Esophagus muscularis mucosa (tissue), 4 donors: ENCODE measurements around the gene CLCN3. TPM values are rescaled to one million over a fixed set of nuclear protein-coding genes. Genes with fewer than 3 reads are reported as not detected.
"Not testable (repeated sequence)": the region's sequence is repeated elsewhere in the genome, so short reads cannot be mapped to it uniquely, and the experiment has no call there.

Source experiments
- DNase-seq: peaks from one replicate; pipeline ENCODE4 v3.0.0-alpha.2; 2017; ENCODE audit errors: extremely low spot score
- H3K27ac ChIP-seq, 4 donors: fragments of 200-600 bp; sonication (generic); replicated peaks in 1 of 4; 1 replicate in 3 of 4; 2 replicates in 1 of 4; pipeline ENCODE4 v1.5.1; 2016 to 2019; ENCODE audit warnings: mild to moderate bottlenecking in 1 of 4
- H3K27me3 ChIP-seq, 4 donors: fragments of 200-600 bp; sonication (generic); one replicate each; pipeline versions ENCODE4 v1.5.1 to v1.6.0; 2016 to 2019
- H3K36me3 ChIP-seq, 4 donors: fragments of 200-600 bp; sonication (generic); one replicate each; pipeline ENCODE4 v1.5.1; 2016 to 2019
- H3K4me1 ChIP-seq, 4 donors: fragments of 200-600 bp; sonication (generic); one replicate each; pipeline ENCODE4 v1.5.1; 2016 to 2019
- H3K4me3 ChIP-seq, 4 donors: fragments of 200-600 bp; sonication (generic); 1 replicate in 2 of 4; 2 replicates in 2 of 4; pipeline ENCODE4 v1.5.1; 2016 to 2019; ENCODE audit warnings: mild to moderate bottlenecking in 4 of 4, moderate library complexity in 1 of 4
- H3K9me3 ChIP-seq, 4 donors: fragments of 200-600 bp; sonication (generic); 1 replicate in 3 of 4; 2 replicates in 1 of 4; pipeline ENCODE4 v1.5.1; 2016 to 2019
- EP300 ChIP-seq: sonication (generic); formaldehyde crosslinking; IDR thresholded peaks from one replicate; pipeline ENCODE4 v1.6.1; 2017; ENCODE audit warnings: antibody characterized with exemption
- POLR2A ChIP-seq: fragments of 450-650 bp; IDR thresholded peaks from one replicate; pipeline ENCODE4 v1.6.1; 2017; ENCODE audit warnings: antibody characterized with exemption, moderate library complexity, mild to moderate bottlenecking, low read depth
- POLR2AphosphoS5 ChIP-seq, 2 donors: sonication (generic); formaldehyde crosslinking; IDR thresholded peaks; one replicate each; pipeline ENCODE4 v1.6.1; 2017; ENCODE audit warnings: antibody characterized with exemption in 2 of 2
- WGBS: methylation state at CpG from one replicate; pipeline ENCODE4 v1.1.5; 2018; 5-methylcytosine and 5-hydroxymethylcytosine counted together
- intact Hi-C: fragments of 100-400 bp; cut with DNase I; formaldehyde crosslinking; loops from one replicate; pipeline ENCODE4 v1.15.1; 2023
- total RNA-seq, 4 donors: library from RNA; depleted of rRNA; stranded (reverse); fragments of >200 nt; gene quantifications; one replicate each; pipeline versions ENCODE4 v1.1.0 to v1.2.1, GENCODE V29; 2016
- TF ChIP-seq, protein P1 (sequence below), 3 experiments: fragments of 200-600 bp in 2 of 3; fragments of 450-650 bp in 1 of 3; sonication (generic) in 2 of 3; IDR thresholded peaks; one replicate each; pipeline ENCODE4 v1.5.1; 2017 to 2019; ENCODE audit warnings: antibody characterized with exemption in 3 of 3, mild to moderate bottlenecking in 2 of 3, moderate library complexity in 1 of 3

CLCN3 gene
- total RNA-seq, 4 donors from 2014 or later, result 11.2 to 17.7 (median 14.9) TPM

DNA sequence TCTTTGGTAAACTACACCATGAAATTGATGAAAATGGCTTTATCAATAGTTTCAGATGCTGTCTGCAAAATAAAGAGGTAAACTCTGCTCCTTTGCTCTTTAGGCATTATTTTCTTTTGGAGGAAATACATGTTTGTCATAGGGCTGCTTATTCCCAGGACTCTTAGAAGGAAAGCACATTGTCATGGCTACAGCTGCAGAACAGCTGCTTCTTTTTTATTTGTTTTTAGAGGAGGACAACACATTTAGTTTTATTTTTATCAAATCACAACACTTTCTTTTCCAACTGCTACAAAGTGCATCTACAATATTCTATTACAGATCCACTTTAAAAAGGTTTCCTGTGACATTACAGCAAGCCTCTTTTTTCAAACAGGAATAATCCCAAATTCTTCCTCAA is 150.0 kb downstream of the CLCN3 start:
- Histone ChIP-seq H3K4me3 (no peak overlapping the region), H3K27me3 (peaks cover 0 to 15% (median 6%) of the 10 kb centered on the region in 4 donors), H3K4me1 (peaks cover 5 to 9% (median 9%) of the 10 kb centered on the region in 4 donors), H3K9me3 (no peaks in the 10 kb centered on the region), H3K36me3 (no peaks in the 10 kb centered on the region), H3K27ac (no peak overlapping the region)
- DNase-seq, result no peak
- TF ChIP-seq, protein P1, sequence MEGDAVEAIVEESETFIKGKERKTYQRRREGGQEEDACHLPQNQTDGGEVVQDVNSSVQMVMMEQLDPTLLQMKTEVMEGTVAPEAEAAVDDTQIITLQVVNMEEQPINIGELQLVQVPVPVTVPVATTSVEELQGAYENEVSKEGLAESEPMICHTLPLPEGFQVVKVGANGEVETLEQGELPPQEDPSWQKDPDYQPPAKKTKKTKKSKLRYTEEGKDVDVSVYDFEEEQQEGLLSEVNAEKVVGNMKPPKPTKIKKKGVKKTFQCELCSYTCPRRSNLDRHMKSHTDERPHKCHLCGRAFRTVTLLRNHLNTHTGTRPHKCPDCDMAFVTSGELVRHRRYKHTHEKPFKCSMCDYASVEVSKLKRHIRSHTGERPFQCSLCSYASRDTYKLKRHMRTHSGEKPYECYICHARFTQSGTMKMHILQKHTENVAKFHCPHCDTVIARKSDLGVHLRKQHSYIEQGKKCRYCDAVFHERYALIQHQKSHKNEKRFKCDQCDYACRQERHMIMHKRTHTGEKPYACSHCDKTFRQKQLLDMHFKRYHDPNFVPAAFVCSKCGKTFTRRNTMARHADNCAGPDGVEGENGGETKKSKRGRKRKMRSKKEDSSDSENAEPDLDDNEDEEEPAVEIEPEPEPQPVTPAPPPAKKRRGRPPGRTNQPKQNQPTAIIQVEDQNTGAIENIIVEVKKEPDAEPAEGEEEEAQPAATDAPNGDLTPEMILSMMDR (IDR thresholded peaks at IDR 0.05), result no peak
- no peak for TF ChIP-seq POLR2A
- no peak for TF ChIP-seq EP300
- TF ChIP-seq POLR2AphosphoS5 (IDR thresholded peaks at IDR 0.05), result no peak
- intact Hi-C loops, result no loop called here

DNA sequence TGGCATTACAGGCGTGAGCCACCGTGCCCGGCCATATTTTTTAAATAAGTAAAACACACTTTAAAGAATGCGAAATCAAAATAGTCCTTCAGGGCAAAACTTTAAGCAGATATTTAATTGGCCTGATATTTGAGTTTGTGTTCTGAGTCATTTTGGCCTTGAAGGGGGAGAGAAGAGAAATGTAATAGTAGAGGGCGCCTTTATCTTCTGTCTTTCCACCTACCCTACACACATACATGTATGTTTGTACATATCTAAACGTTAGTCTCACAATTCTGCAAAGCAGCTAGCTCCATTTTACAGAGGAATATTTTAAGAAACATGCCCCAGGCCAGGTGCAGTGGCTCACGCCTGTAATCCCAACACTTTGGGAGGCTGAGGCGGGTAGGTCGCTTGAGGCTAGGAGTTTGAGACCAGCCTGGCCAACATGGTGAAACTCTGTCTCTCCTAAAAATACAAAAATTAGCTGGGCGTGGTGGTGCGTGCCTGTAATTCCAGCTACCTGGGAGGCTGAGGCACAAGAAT is 151.2 kb downstream of the CLCN3 start:
- DNase-seq, H3K9me3 ChIP-seq, intact Hi-C loops, H3K4me3 ChIP-seq, H3K4me1 ChIP-seq, H3K27ac ChIP-seq, H3K36me3 ChIP-seq: not testable (repeated sequence)
- WGBS, result 88% methylated on average over 11 of the region's 11 CpGs
- peaks cover 2 to 27% (median 7%) of the 10 kb centered on the region in 4 donors for H3K27me3 ChIP-seq

Other genes starting within 250 kb of the CLCN3 start
- 10 to 100 TPM; 10.2 to 15.8 (median 12.9) TPM for gene NEK1, start 8.0 kb upstream of the CLCN3 start, total RNA-seq
- 10 to 100 TPM; 15.2 to 33.1 (median 17.7) TPM for gene HPF1, start 137.4 kb downstream of the CLCN3 start, total RNA-seq